OCI-LY1 (cell line): Measurements from ENCODE around the gene PTS.

ENCODE experiments used
- H2AFZ ChIP-seq: fragments of 200-600 bp; sonication (generic), shearing (Covaris generic); 2 replicates; pipeline ENCODE4 v1.6.0; 2014; ENCODE audit warnings: antibody characterized with exemption, mild to moderate bottlenecking, low read length
- H3F3A ChIP-seq: fragments of 200-600 bp; sonication (generic), shearing (Covaris generic); 2 replicates; pipeline ENCODE4 v1.6.0; 2014; ENCODE audit warnings: mild to moderate bottlenecking, antibody characterized with exemption, low read length, moderate library complexity; ENCODE audit not compliant: insufficient read depth
- H3K27ac ChIP-seq: fragments of 200-600 bp; sonication (generic); 2 replicates; pipeline ENCODE4 v1.5.1; 2014; ENCODE audit warnings: low read length, mixed run types, mild to moderate bottlenecking, low read depth; ENCODE audit not compliant: poor library complexity, severe bottlenecking
- H3K27me3 ChIP-seq: fragments of 200-600 bp; sonication (generic); 2 replicates; pipeline ENCODE4 v1.6.0; 2014; ENCODE audit warnings: antibody characterized with exemption, mild to moderate bottlenecking, low read length, moderate library complexity; ENCODE audit not compliant: insufficient read depth
- H3K36me3 ChIP-seq: fragments of 200-600 bp; sonication (generic); 2 replicates; pipeline ENCODE4 v1.6.1; 2014; ENCODE audit warnings: mild to moderate bottlenecking, antibody characterized with exemption, low read length, moderate library complexity, mixed read lengths; ENCODE audit not compliant: insufficient read depth
- H3K4me1 ChIP-seq: fragments of 200-600 bp; sonication (generic); 2 replicates; pipeline ENCODE4 v1.5.1; 2014; ENCODE audit warnings: mild to moderate bottlenecking, low read length, moderate library complexity; ENCODE audit not compliant: insufficient read depth, severe bottlenecking
- H3K4me2 ChIP-seq: fragments of 200-600 bp; sonication (generic), shearing (Covaris generic); 2 replicates; pipeline ENCODE4 v1.6.1; 2014; ENCODE audit warnings: low read length
- H3K4me3 ChIP-seq: fragments of 200-600 bp; sonication (generic); 2 replicates; pipeline ENCODE4 v1.5.1; 2014; ENCODE audit warnings: low read length, low read depth, mild to moderate bottlenecking, mixed read lengths; ENCODE audit not compliant: poor library complexity, severe bottlenecking
- H3K79me2 ChIP-seq: fragments of 200-600 bp; shearing (Covaris generic); 2 replicates; pipeline ENCODE4 v1.6.1; 2016; ENCODE audit warnings: mixed run types, low read length, mixed read lengths; ENCODE audit not compliant: insufficient read depth
- H3K9ac ChIP-seq: fragments of 200-600 bp; sonication (generic), shearing (Covaris generic); 2 replicates; pipeline ENCODE4 v1.6.1; 2014; ENCODE audit warnings: mild to moderate bottlenecking, low read length, mixed read lengths
- H3K9me2 ChIP-seq: fragments of 200-600 bp; sonication (generic), shearing (Covaris generic); 2 replicates; pipeline ENCODE4 v1.6.1; 2014; ENCODE audit warnings: low read depth, mild to moderate bottlenecking, low read length, mixed read lengths
- H3K9me3 ChIP-seq: fragments of 200-600 bp; shearing (Covaris generic); 2 replicates; pipeline ENCODE4 v1.6.1; 2014; ENCODE audit warnings: low read length, mixed read lengths
- H4K20me1 ChIP-seq: fragments of 200-600 bp; sonication (generic), shearing (Covaris generic); 2 replicates; pipeline ENCODE4 v1.6.0; 2016; ENCODE audit warnings: mild to moderate bottlenecking, low read length; ENCODE audit not compliant: insufficient read depth
- EZH2 ChIP-seq: fragments of 200-600 bp; sonication (generic), shearing (Covaris generic); IDR thresholded peaks from 2 replicates; pipeline ENCODE4 v1.8.0; 2017; ENCODE audit warnings: borderline replicate concordance, mixed run types, mild to moderate bottlenecking, antibody characterized with exemption, low read length, moderate library complexity, mixed read lengths
- TF ChIP-seq, protein P1 (sequence below): fragments of 200-600 bp; sonication (generic), shearing (Covaris generic); IDR thresholded peaks from 2 replicates; pipeline ENCODE4 v1.5.1; 2017; ENCODE audit warnings: mild to moderate bottlenecking, antibody characterized with exemption, low read length, moderate library complexity, mixed read lengths

PTS gene

DNA sequence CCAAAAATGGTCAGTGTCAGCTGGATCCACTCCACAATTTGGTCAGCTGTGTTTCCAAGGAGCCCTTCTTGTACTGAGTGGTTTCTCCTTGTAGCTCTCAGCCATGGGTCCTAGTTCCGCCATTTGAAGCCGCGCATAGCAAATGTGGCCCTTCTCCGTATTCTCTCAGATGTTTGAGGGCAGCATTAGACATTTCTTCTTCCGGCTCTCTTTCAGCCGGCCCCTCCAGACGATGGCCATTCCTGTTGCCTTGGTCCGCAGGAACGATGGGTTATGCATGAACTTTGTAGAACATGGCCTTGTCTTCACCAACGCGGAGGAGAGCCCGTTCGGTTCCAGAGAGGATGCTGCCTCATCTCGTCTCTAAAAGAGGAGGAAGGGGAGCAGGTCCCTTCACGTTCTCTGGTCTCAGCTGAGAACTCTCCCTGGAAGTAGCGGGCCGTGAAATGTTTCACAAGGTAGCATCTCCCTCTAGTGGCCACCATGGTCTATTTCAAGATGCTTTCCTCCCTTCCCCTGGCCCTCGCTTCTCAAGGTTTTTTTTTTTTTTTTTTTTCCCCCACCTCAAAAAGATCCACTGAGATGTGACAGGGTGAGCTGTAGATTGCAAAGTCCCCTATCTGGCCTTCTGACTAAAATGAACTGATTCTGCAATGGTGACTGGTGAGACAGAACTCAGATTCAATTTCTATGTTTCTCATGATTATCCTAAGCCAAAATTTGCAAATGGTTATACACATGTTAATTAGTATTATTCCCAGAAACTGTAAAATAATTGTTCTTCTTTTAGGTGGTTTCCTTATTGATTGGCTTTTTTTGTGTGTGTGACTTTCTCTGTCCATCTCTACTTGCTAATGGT is 54.3 kb downstream of the PTS start:
- H3K9me2 ChIP-seq, result no peaks in the 10 kb centered on the region
- H3K79me2 ChIP-seq, result no peaks in the 10 kb centered on the region
- no peaks in the 10 kb centered on the region for H3K36me3 ChIP-seq
- no peaks in the 10 kb centered on the region for H3F3A ChIP-seq
- peaks cover 5% of the 10 kb centered on the region for H3K4me1 ChIP-seq
- H4K20me1 ChIP-seq, result no peaks in the 10 kb centered on the region
- H3K4me2 ChIP-seq, result peak overlapping the region; percentile 74
- peak overlapping the region; percentile 27 for H2AFZ ChIP-seq
- no peaks in the 10 kb centered on the region for H3K9me3 ChIP-seq
- H3K9ac ChIP-seq, result peak overlapping the region; percentile 41; the same call in 1 of the 2 replicates
- no peaks in the 10 kb centered on the region for H3K27me3 ChIP-seq
- no peak overlapping the region for H3K27ac ChIP-seq
- TF ChIP-seq, protein P1, sequence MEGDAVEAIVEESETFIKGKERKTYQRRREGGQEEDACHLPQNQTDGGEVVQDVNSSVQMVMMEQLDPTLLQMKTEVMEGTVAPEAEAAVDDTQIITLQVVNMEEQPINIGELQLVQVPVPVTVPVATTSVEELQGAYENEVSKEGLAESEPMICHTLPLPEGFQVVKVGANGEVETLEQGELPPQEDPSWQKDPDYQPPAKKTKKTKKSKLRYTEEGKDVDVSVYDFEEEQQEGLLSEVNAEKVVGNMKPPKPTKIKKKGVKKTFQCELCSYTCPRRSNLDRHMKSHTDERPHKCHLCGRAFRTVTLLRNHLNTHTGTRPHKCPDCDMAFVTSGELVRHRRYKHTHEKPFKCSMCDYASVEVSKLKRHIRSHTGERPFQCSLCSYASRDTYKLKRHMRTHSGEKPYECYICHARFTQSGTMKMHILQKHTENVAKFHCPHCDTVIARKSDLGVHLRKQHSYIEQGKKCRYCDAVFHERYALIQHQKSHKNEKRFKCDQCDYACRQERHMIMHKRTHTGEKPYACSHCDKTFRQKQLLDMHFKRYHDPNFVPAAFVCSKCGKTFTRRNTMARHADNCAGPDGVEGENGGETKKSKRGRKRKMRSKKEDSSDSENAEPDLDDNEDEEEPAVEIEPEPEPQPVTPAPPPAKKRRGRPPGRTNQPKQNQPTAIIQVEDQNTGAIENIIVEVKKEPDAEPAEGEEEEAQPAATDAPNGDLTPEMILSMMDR, result peak; percentile 96
- TF ChIP-seq EZH2, result no peak
- peak overlapping the region; percentile 56 for H3K4me3 ChIP-seq

DNA sequence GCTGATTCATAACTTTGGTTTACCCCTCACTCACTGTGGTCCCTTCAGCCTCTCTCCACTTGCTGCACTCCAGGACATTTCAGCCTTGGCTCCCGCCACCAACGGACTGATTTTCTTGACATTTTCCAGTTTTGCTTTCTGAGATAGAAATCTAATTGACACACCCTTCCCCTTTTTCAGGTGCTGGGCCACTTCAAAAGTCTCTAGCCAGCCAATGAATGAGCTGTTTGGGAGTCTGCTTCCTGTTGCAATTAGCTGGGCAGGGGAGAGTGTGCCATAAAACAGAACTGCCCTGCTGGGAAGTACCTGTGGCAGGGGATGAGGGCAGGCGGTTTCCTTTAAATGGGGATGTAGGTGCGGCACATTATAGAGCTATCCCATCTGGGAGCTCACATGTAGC is 55.5 kb downstream of the PTS start:
- H3K9me3 ChIP-seq, result no peaks in the 10 kb centered on the region
- H3K27ac ChIP-seq, result no peak overlapping the region
- H4K20me1 ChIP-seq, result no peaks in the 10 kb centered on the region
- H3K4me1 ChIP-seq, result peaks cover 5% of the 10 kb centered on the region
- no peak overlapping the region for H3K9ac ChIP-seq
- H2AFZ ChIP-seq, result no peak overlapping the region
- no peaks in the 10 kb centered on the region for H3K27me3 ChIP-seq
- H3K9me2 ChIP-seq, result no peaks in the 10 kb centered on the region
- no peak overlapping the region for H3K4me2 ChIP-seq
- no peaks in the 10 kb centered on the region for H3K79me2 ChIP-seq
- no peaks in the 10 kb centered on the region for H3K36me3 ChIP-seq
- no peak overlapping the region for H3K4me3 ChIP-seq
- TF ChIP-seq EZH2, result no peak
- TF ChIP-seq, protein P1, result no peak
- no peaks in the 10 kb centered on the region for H3F3A ChIP-seq
